Fibroblast of lung (primary cell): ENCODE data around the gene PCSK7. TPM values are rescaled to one million over a fixed set of nuclear protein-coding genes. Genes with fewer than 3 reads are reported as not detected.

Experiments
- DNase-seq, 2 donors: peaks; one replicate each; pipeline versions ENCODE4 v3.0.0 to v3.0.0-alpha.2; 2010; ENCODE audit warnings: low read depth in 2 of 2
- H2AFZ ChIP-seq: 2 replicates; pipeline ENCODE4 v1.5.1; 2012; ENCODE audit warnings: low read length, control low read depth, inconsistent platforms
- H3K27ac ChIP-seq: 2 replicates; pipeline ENCODE4 v1.5.1; 2011; ENCODE audit warnings: low read length, control low read depth; ENCODE audit not compliant: insufficient read depth
- H3K27me3 ChIP-seq: 2 replicates; pipeline ENCODE4 v1.5.1; 2011; ENCODE audit warnings: mild to moderate bottlenecking, low read length; ENCODE audit not compliant: control insufficient read depth, insufficient read depth
- H3K36me3 ChIP-seq: 2 replicates; pipeline ENCODE4 v1.5.1; 2011; ENCODE audit warnings: low read length; ENCODE audit not compliant: control insufficient read depth, insufficient read depth
- H3K4me1 ChIP-seq: 2 replicates; pipeline ENCODE4 v1.5.1; 2011; ENCODE audit warnings: low read length; ENCODE audit not compliant: control insufficient read depth, insufficient read depth; ENCODE audit errors: extremely low read depth
- H3K4me2 ChIP-seq: 2 replicates; pipeline ENCODE4 v1.5.1; 2011; ENCODE audit warnings: low read length, control low read depth; ENCODE audit not compliant: insufficient read depth; ENCODE audit errors: extremely low read depth
- H3K4me3 ChIP-seq, 4 experiments: fragments of 200-600 bp in 1 of 4; sonication (generic) in 1 of 4; replicated peaks in 1 of 4; 2 replicates each; pipeline ENCODE4 v1.5.1; 2011 to 2016; ENCODE audit warnings: low read length in 4 of 4, low read depth in 3 of 4, mild to moderate bottlenecking in 3 of 4, control low read depth in 2 of 4, inconsistent platforms in 1 of 4, mixed read lengths in 1 of 4; ENCODE audit not compliant: insufficient read depth in 1 of 4; ENCODE audit errors: control extremely low read depth in 1 of 4
- H3K79me2 ChIP-seq: 2 replicates; pipeline ENCODE4 v1.5.1; 2012; ENCODE audit warnings: mild to moderate bottlenecking, low read length, inconsistent platforms; ENCODE audit not compliant: control insufficient read depth, insufficient read depth
- H3K9ac ChIP-seq: 2 replicates; pipeline ENCODE4 v1.5.1; 2011; ENCODE audit warnings: mild to moderate bottlenecking, low read length, control low read depth; ENCODE audit not compliant: insufficient read depth
- H3K9me3 ChIP-seq: 2 replicates; pipeline ENCODE4 v1.5.1; 2012; ENCODE audit warnings: low read depth, low read length; ENCODE audit not compliant: control insufficient read depth, insufficient read depth
- H4K20me1 ChIP-seq: 2 replicates; pipeline ENCODE4 v1.5.1; 2011; ENCODE audit warnings: low read length; ENCODE audit not compliant: control insufficient read depth, insufficient read depth; ENCODE audit errors: extremely low read depth
- EZH2 ChIP-seq: IDR thresholded peaks from 2 replicates; pipeline ENCODE4 v1.5.1; 2012; ENCODE audit warnings: low read length, control low read depth, mild to moderate bottlenecking; ENCODE audit errors: missing control alignments
- polyA plus RNA-seq, 2 donors: library from polyadenylated mRNA; depleted of rRNA in 1 of 2; stranded (reverse) in 1 of 2; unstranded in 1 of 2; fragments of >200 nt; gene quantifications; 2 replicates each; pipeline ENCODE4 v1.2.1, GENCODE V29; 2011 to 2012; ENCODE audit warnings: missing spikeins in 1 of 2
- total RNA-seq: library from RNA; depleted of rRNA; stranded (reverse); fragments of >200 nt; gene quantifications from 2 replicates; pipeline ENCODE4 v1.2.1, GENCODE V29; 2014
- TF ChIP-seq, protein P1 (sequence below), 2 donors: IDR thresholded peaks in 1 of 2; conservative IDR thresholded peaks in 1 of 2; 1 replicate in 1 of 2; 2 replicates in 1 of 2; pipeline ENCODE4 v1.5.1; 2011 to 2012; ENCODE audit warnings: low read length in 2 of 2, control low read depth in 1 of 2, inconsistent platforms in 1 of 2, low read depth in 1 of 2, mild to moderate bottlenecking in 1 of 2

Gene PCSK7
- total and polyA plus RNA-seq, 2 donors (not counting 1 experiment from before 2014, with no cell fraction given) = 26.8 to 38.3 TPM

GRCh38 chr11:117175104-117175503 is 56.8 kb downstream of the PCSK7 start:
- Histone ChIP-seq H3K4me3 (no peak overlapping the region), H3K9ac (no peak overlapping the region), H3K9me3 (no peaks in the 10 kb centered on the region), H2AFZ (no peak overlapping the region), H3K4me1 (peaks cover 4% of the 10 kb centered on the region), H3K27me3 (no peaks in the 10 kb centered on the region), H3K27ac (no peak overlapping the region), H3K36me3 (peaks cover 4% of the 10 kb centered on the region), H3K79me2 (no peaks in the 10 kb centered on the region), H4K20me1 (no peaks in the 10 kb centered on the region), H3K4me2 (no peak overlapping the region)
- TF ChIP-seq EZH2 = no peak
- TF ChIP-seq, protein P1, sequence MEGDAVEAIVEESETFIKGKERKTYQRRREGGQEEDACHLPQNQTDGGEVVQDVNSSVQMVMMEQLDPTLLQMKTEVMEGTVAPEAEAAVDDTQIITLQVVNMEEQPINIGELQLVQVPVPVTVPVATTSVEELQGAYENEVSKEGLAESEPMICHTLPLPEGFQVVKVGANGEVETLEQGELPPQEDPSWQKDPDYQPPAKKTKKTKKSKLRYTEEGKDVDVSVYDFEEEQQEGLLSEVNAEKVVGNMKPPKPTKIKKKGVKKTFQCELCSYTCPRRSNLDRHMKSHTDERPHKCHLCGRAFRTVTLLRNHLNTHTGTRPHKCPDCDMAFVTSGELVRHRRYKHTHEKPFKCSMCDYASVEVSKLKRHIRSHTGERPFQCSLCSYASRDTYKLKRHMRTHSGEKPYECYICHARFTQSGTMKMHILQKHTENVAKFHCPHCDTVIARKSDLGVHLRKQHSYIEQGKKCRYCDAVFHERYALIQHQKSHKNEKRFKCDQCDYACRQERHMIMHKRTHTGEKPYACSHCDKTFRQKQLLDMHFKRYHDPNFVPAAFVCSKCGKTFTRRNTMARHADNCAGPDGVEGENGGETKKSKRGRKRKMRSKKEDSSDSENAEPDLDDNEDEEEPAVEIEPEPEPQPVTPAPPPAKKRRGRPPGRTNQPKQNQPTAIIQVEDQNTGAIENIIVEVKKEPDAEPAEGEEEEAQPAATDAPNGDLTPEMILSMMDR (conservative IDR thresholded peaks at IDR 0.05 in 1 of 2, IDR thresholded peaks at IDR 0.05 in 1 of 2; ENCODE audit: low read depth in 1 of 2, low read length in 2 of 2) = no peak
- DNase-seq = no peak

DNA sequence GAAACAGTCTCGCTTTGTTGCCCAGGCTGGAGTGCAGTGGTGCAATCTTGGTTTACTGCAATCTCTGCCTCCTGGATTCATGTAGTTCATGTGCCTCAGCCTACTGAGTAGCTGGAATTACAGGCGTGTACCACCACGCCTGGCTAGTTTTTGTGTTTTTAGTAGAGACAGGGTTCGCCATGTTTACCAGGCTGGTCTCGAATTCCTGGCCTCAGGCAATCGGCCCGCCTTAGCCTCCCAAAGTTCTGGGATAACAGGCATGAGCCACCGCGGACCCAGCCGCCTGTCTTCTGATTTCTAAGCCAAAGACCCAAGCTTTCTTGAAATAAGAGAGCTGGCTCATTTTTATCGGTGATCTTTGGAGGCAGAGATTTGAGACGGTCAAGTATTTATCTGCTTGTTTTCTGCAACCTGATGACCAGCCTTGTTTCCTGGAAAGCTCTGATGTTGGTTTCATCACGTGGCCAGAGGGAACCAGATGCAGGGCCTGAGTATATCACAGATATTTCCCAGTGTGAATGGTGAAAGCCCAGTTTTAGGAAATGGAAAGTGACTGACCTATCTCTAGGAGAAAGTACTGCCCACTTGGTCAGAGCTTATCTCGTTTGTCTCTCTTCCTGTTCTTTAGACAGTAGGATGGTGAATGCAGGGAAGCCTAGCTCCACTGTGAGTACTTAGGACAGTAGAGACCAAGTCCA is 59.0 kb downstream of the PCSK7 start:
- H3K4me2 ChIP-seq = no peak overlapping the region
- no peak overlapping the region for H3K9ac ChIP-seq
- no peaks in the 10 kb centered on the region for H3K9me3 ChIP-seq
- no peaks in the 10 kb centered on the region for H4K20me1 ChIP-seq
- H3K27me3 ChIP-seq = no peaks in the 10 kb centered on the region
- H3K36me3 ChIP-seq = peaks cover 4% of the 10 kb centered on the region
- no peak for TF ChIP-seq EZH2
- TF ChIP-seq, protein P1 (conservative IDR thresholded peaks at IDR 0.05 in 1 of 2, IDR thresholded peaks at IDR 0.05 in 1 of 2; ENCODE audit: low read depth in 1 of 2, low read length in 2 of 2) = no peak
- no peak for DNase-seq
- no peak overlapping the region for H3K4me3 ChIP-seq
- no peak overlapping the region for H3K27ac ChIP-seq
- no peak overlapping the region for H2AFZ ChIP-seq
- no peaks in the 10 kb centered on the region for H3K4me1 ChIP-seq
- no peaks in the 10 kb centered on the region for H3K79me2 ChIP-seq

DNA sequence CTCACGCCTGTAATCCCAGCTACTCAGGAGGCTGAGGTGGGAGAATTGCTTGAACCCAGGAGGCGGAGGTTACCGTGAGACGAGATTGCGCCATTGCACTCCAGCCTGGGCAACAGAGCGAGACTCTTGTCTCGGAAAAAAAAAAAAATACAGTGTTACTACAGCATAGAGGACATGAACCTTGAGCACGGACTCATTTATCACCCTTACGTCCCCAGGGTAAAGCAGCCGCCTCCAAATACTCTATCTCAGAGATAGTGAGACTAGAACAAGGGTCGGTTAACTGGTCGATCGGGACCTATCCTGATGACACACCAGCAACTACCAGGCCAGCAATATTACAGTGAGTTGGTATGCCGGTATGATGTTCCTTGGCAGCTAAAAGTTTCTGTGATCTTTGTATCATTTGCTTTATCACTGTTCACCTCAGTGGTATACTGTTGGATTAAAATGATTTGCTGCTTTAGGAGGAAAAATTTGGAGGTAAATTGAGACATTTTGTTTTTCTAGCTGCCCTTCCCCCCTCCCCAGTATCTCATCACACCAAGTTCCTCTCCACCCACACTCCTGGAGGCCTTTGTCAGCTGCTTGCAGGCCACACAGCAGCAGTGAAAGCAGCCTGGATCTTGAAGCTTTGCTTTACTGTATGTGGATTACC is 60.3 kb downstream of the PCSK7 start:
- Histone ChIP-seq H3K79me2 (peaks cover 3% of the 10 kb centered on the region), H3K4me2 (no peak overlapping the region), H4K20me1 (no peaks in the 10 kb centered on the region), H3K36me3 (peaks cover 8% of the 10 kb centered on the region), H3K9me3 (no peaks in the 10 kb centered on the region), H3K9ac (no peak overlapping the region), H3K27me3 (no peaks in the 10 kb centered on the region), H3K4me1 (no peaks in the 10 kb centered on the region), H2AFZ (no peak overlapping the region), H3K4me3 (no peak overlapping the region), H3K27ac (no peak overlapping the region)
- no peak for TF ChIP-seq EZH2
- TF ChIP-seq, protein P1 (conservative IDR thresholded peaks at IDR 0.05 in 1 of 2, IDR thresholded peaks at IDR 0.05 in 1 of 2; ENCODE audit: low read depth in 1 of 2, low read length in 2 of 2) = no peak
- peak; percentile 12 to 62 for DNase-seq
